Astrocyte (in vitro differentiated cells and primary cell): ENCODE measurements around the gene PXDN.

ENCODE experiments used
- EZH2 ChIP-seq: IDR thresholded peaks from 2 replicates; pipeline ENCODE4 v1.6.1; 2012; ENCODE audit warnings: mild to moderate bottlenecking, low read length, inconsistent platforms; ENCODE audit not compliant: insufficient read depth
- TF ChIP-seq, protein P1 (sequence below): IDR thresholded peaks from 2 replicates; pipeline ENCODE4 v1.5.1; 2011; ENCODE audit warnings: low read depth, mild to moderate bottlenecking, inconsistent platforms, low read length, moderate library complexity; ENCODE audit not compliant: insufficient read depth

DNA sequence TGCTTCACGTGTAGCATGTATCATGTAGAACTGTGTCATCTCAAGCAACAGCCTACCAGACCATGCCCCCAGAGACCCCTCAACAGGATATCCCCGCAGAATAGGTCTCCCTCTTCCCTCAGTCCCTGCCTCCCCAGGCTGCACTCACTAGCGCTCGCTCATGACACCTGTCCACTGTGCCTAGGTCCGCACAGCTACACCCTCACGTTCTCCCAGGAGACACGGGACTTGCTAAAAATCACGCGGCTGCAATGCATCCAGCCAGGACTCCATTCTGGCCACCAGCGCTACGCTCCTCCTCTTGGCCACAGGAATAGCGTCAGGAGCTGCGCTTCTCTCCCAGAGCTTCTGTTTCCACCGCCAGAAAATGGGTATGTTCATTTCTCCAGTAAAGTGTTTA lies 2.5 kb downstream of the PXDN start:
- TF ChIP-seq, protein P1, sequence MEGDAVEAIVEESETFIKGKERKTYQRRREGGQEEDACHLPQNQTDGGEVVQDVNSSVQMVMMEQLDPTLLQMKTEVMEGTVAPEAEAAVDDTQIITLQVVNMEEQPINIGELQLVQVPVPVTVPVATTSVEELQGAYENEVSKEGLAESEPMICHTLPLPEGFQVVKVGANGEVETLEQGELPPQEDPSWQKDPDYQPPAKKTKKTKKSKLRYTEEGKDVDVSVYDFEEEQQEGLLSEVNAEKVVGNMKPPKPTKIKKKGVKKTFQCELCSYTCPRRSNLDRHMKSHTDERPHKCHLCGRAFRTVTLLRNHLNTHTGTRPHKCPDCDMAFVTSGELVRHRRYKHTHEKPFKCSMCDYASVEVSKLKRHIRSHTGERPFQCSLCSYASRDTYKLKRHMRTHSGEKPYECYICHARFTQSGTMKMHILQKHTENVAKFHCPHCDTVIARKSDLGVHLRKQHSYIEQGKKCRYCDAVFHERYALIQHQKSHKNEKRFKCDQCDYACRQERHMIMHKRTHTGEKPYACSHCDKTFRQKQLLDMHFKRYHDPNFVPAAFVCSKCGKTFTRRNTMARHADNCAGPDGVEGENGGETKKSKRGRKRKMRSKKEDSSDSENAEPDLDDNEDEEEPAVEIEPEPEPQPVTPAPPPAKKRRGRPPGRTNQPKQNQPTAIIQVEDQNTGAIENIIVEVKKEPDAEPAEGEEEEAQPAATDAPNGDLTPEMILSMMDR: no peak
- TF ChIP-seq EZH2: no peak
